Endothelial cell (in vitro differentiated cells): ENCODE measurements around the gene SHQ1. TPM values are rescaled to one million over a fixed set of nuclear protein-coding genes. Genes with fewer than 3 reads are reported as not detected.

Experiments
- DNase-seq: peaks from one replicate; pipeline ENCODE4 v3.0.0; 2021; ENCODE audit warnings: low spot score
- H3K27ac Mint-ChIP-seq: one replicate; pipeline ENCODE4 v1.8.0; 2021; ENCODE audit warnings: mixed read lengths, inconsistent platforms; ENCODE audit not compliant: unreplicated experiment
- H3K27me3 Mint-ChIP-seq: one replicate; pipeline ENCODE4 v1.8.0; 2021; ENCODE audit warnings: mild to moderate bottlenecking, moderate library complexity, mixed read lengths, inconsistent platforms; ENCODE audit not compliant: unreplicated experiment
- H3K36me3 Mint-ChIP-seq: one replicate; pipeline ENCODE4 v1.8.0; 2021; ENCODE audit warnings: mild to moderate bottlenecking, low read depth, mixed read lengths, inconsistent platforms; ENCODE audit not compliant: unreplicated experiment
- H3K4me1 Mint-ChIP-seq: one replicate; pipeline ENCODE4 v1.8.0; 2021; ENCODE audit warnings: mild to moderate bottlenecking, mixed read lengths, inconsistent platforms; ENCODE audit not compliant: unreplicated experiment
- H3K4me3 Mint-ChIP-seq: one replicate; pipeline ENCODE4 v1.8.0; 2021; ENCODE audit warnings: mild to moderate bottlenecking, mixed read lengths, inconsistent platforms; ENCODE audit not compliant: unreplicated experiment
- H3K9me3 Mint-ChIP-seq: one replicate; pipeline ENCODE4 v1.8.0; 2021; ENCODE audit warnings: mixed read lengths, inconsistent platforms; ENCODE audit not compliant: unreplicated experiment
- total RNA-seq: library from RNA; stranded (reverse); fragmentation: NEBNext Ultra II Directional; extraction: Animal tissue kit (Norgen Biotek cat#: 25700); gene quantifications from one replicate; pipeline ENCODE4 v1.2.1, GENCODE V29; 2021; ENCODE audit not compliant: unreplicated experiment
- TF ChIP-seq, protein P1 (sequence below): fragments of 200-600 bp; sonication (generic); IDR thresholded peaks from one replicate; pipeline ENCODE4 v1.5.0; 2021; ENCODE audit warnings: antibody characterized with exemption; ENCODE audit not compliant: unreplicated experiment

Gene SHQ1
- total RNA-seq, 1 donor from 2014 or later: 26.9 TPM

DNA sequence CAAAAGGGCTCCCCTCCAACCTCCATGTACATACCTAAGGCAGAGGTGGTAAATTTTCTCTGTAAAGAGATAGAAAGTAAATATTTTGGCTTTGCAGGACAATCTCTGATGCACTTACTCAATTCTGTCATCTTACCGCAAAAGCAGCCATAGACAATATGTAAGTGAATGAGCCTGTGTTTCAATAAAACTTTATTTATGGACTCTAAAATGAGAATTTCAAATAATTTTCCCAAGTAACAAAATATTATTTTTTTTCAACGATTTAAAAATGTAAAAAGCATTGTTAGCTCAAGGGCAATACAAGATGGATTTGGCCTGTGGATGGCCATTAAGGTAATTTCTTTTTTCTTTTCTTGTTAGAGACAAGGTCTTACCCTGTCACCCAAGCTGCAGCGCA is 44.7 kb downstream of the SHQ1 start:
- TF ChIP-seq, protein P1, sequence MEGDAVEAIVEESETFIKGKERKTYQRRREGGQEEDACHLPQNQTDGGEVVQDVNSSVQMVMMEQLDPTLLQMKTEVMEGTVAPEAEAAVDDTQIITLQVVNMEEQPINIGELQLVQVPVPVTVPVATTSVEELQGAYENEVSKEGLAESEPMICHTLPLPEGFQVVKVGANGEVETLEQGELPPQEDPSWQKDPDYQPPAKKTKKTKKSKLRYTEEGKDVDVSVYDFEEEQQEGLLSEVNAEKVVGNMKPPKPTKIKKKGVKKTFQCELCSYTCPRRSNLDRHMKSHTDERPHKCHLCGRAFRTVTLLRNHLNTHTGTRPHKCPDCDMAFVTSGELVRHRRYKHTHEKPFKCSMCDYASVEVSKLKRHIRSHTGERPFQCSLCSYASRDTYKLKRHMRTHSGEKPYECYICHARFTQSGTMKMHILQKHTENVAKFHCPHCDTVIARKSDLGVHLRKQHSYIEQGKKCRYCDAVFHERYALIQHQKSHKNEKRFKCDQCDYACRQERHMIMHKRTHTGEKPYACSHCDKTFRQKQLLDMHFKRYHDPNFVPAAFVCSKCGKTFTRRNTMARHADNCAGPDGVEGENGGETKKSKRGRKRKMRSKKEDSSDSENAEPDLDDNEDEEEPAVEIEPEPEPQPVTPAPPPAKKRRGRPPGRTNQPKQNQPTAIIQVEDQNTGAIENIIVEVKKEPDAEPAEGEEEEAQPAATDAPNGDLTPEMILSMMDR: no peak
- no peaks in the 10 kb centered on the region for H3K27me3 Mint-ChIP-seq
- H3K36me3 Mint-ChIP-seq: no peaks in the 10 kb centered on the region
- H3K4me1 Mint-ChIP-seq: peaks cover 15% of the 10 kb centered on the region
- no peak overlapping the region for H3K4me3 Mint-ChIP-seq
- no peak for DNase-seq
- no peaks in the 10 kb centered on the region for H3K9me3 Mint-ChIP-seq
- no peak overlapping the region for H3K27ac Mint-ChIP-seq

DNA sequence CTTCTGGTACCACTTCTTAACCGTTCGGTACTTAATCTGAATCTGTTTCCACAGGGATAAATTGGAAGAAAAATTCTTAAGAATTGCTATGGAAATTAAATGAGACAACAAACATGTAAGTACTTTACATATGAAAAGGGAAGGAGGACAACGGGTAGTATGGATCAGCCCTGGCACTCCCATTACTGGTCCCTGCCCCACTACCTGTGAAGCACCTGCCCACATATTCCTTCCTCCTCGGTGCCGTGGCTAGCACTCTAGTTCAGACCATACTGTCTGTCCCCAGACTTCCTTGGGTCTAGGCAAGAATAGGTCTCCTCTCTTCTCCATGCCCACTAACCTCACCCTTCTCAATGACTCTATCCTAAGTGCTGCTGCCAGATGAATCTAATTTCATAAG is 46.2 kb downstream of the SHQ1 start:
- TF ChIP-seq, protein P1: no peak
- Mint-ChIP-seq H3K4me1 (peaks cover 22% of the 10 kb centered on the region), H3K9me3 (no peaks in the 10 kb centered on the region), H3K4me3 (no peak overlapping the region), H3K27me3 (no peaks in the 10 kb centered on the region), H3K27ac (no peak overlapping the region), H3K36me3 (no peaks in the 10 kb centered on the region)
- DNase-seq: no peak

DNA sequence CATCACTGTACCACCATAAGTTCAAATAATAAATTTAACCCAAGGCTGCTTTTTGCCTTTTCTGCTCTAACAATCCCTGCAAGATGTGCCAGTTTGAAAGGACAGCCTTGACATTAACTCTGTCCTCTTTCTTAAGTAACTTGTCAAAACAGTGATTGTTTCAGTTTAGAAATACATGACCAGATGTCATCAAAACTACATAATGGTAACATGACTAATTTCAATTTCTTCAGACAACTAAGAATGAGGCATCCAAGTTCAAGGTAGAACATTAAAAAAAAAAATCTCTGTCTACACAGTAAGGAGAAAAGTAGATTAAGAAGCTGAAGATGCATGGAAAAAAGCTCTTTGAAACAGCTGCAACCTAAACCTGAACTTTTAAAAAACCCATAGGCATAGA is 47.4 kb downstream of the SHQ1 start:
- TF ChIP-seq, protein P1: no peak
- DNase-seq: no peak
- H3K27ac Mint-ChIP-seq: no peak overlapping the region
- no peaks in the 10 kb centered on the region for H3K9me3 Mint-ChIP-seq
- peaks cover 13% of the 10 kb centered on the region for H3K4me1 Mint-ChIP-seq
- H3K36me3 Mint-ChIP-seq: no peaks in the 10 kb centered on the region
- no peaks in the 10 kb centered on the region for H3K27me3 Mint-ChIP-seq
- H3K4me3 Mint-ChIP-seq: no peak overlapping the region

DNA sequence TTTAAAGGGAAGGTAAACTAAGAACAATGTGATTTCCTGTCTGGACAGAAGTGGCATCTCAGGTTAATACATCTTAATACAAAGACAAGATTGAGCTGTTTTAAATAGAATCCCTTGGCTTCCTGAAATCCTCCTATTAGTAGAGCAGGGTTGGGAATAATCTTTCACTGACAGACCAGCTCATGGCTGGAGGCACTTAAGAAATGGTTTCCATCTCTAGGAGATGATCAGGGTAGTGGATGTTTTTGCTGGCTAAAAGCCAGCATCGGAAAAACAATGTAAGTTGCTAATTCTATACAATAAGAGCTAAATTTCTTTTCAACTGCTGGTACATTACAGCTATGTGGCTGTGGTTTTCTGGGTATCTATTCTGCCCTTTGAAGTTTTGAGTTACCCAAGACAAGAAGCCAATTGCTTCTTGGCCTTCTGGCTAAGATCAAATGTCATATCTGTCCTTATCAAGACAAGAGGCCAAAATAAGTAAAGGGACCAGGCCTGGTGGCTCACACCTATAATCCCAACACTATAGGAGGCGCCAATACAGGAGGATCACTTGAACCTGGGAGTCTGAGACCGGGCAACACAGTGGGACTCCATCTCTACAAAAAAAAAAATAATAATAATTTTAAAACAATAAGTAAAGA is 49.6 kb downstream of the SHQ1 start:
- H3K27ac Mint-ChIP-seq: peak overlapping the region; percentile 38
- no peaks in the 10 kb centered on the region for H3K9me3 Mint-ChIP-seq
- H3K4me3 Mint-ChIP-seq: no peak overlapping the region
- DNase-seq: no peak
- peaks cover 2% of the 10 kb centered on the region for H3K27me3 Mint-ChIP-seq
- H3K4me1 Mint-ChIP-seq: peaks cover 13% of the 10 kb centered on the region
- TF ChIP-seq, protein P1: no peak
- H3K36me3 Mint-ChIP-seq: no peaks in the 10 kb centered on the region

DNA sequence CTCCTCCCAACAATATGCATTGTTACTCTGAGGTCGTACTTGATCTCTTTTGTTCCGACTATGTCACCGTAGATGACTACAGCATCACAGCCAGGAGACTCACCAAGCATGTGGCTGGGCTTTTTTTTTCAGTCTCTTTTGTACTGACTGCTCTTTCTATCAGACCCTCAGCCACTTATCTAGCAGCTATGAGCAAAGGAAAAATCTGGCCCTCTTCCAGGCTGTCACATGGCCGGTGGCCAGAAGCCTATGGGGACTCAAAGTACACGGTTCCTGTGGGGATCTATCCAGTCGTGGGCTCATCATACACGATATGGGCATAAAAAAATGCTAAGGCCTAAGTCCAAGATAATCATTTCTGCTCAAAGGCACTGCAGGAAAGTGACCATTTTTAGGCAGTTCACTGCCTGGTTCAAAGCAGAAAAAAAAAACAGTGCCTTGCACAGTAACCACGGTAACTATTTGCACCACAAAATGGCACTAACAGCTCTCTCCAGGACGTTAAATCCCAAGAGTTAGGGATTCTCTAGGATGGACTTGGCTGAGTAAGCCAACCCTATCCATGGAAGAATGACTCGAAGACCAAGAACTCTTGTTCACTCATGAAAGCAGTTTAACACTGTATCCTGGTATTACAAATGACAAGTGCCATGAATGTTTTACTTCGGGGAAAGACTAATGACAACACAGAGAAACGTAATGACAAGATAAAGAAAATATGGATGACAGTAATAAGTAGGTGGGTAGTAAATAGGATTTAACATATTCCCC is 50.3 kb downstream of the SHQ1 start:
- Mint-ChIP-seq H3K4me3 (no peak overlapping the region), H3K36me3 (no peaks in the 10 kb centered on the region), H3K4me1 (peaks cover 13% of the 10 kb centered on the region), H3K27me3 (peaks cover 2% of the 10 kb centered on the region), H3K27ac (peak overlapping the region; percentile 38), H3K9me3 (no peaks in the 10 kb centered on the region)
- TF ChIP-seq, protein P1: no peak
- no peak for DNase-seq
